Smooth muscle cell (in vitro differentiated cells): ENCODE measurements around the gene DUS4L. TPM values are rescaled to one million over a fixed set of nuclear protein-coding genes. Genes with fewer than 3 reads are reported as not detected.
A peak's percentile ranks its signal among the peaks of the same experiment; 100 is the strongest.

Experiments
- DNase-seq: peaks from one replicate; lab custom pipeline; 2025; ENCODE audit not compliant: unreplicated experiment; lab: John Stamatoyannopoulos, UW
- H2AFZ ChIP-seq: fragments of 200-600 bp; sonication (generic); 2 replicates; pipeline ENCODE4 v1.6.0; 2016; ENCODE audit warnings: antibody characterized with exemption, low read depth, mild to moderate bottlenecking
- H3F3A ChIP-seq: fragments of 200-600 bp; sonication (generic); 2 replicates; pipeline ENCODE4 v1.6.0; 2017; ENCODE audit warnings: antibody characterized with exemption, low read depth
- H3K27ac ChIP-seq: fragments of 200-600 bp; sonication (generic); 2 replicates; pipeline ENCODE4 v1.5.1; 2016; ENCODE audit warnings: low read depth, mild to moderate bottlenecking
- H3K27me3 ChIP-seq: fragments of 200-600 bp; sonication (generic); 2 replicates; pipeline ENCODE4 v1.6.1; 2016; ENCODE audit warnings: low read depth, mild to moderate bottlenecking
- H3K36me3 ChIP-seq: fragments of 200-600 bp; sonication (generic); 2 replicates; pipeline ENCODE4 v1.5.1; 2016; ENCODE audit warnings: low read depth
- H3K4me1 ChIP-seq: fragments of 200-600 bp; sonication (generic); 2 replicates; pipeline ENCODE4 v1.5.1; 2016; ENCODE audit warnings: low read depth
- H3K4me2 ChIP-seq: fragments of 200-600 bp; sonication (generic); 2 replicates; pipeline ENCODE4 v1.6.0; 2016; ENCODE audit warnings: mild to moderate bottlenecking
- H3K4me3 ChIP-seq: fragments of 200-600 bp; sonication (generic); 2 replicates; pipeline ENCODE4 v1.5.1; 2016; ENCODE audit warnings: mild to moderate bottlenecking
- H3K79me2 ChIP-seq: fragments of 200-600 bp; sonication (generic); 2 replicates; pipeline ENCODE4 v1.6.0; 2016; ENCODE audit warnings: low read depth, mild to moderate bottlenecking
- H3K9ac ChIP-seq: fragments of 200-600 bp; sonication (generic); 2 replicates; pipeline ENCODE4 v1.6.0; 2016; ENCODE audit warnings: low read depth
- H3K9me3 ChIP-seq: fragments of 200-600 bp; sonication (generic); replicated peaks from 2 replicates; pipeline ENCODE4 v1.5.1; 2016; ENCODE audit warnings: low read depth
- H4K20me1 ChIP-seq: fragments of 200-600 bp; sonication (generic); 2 replicates; pipeline ENCODE4 v1.6.0; 2016; ENCODE audit warnings: low read depth
- WGBS: methylation state at CpG from one replicate; pipeline ENCODE4 v1.1.7; 2016; ENCODE audit warnings: low lambda C conversion rate; 5-methylcytosine and 5-hydroxymethylcytosine counted together
- polyA plus RNA-seq: library from polyadenylated mRNA; unstranded; fragments of >200 nt; fragmentation: Nextera tagmentation; extraction: Ambion mirVana; gene quantifications from 2 replicates; pipeline ENCODE4 v1.2.1, GENCODE V29; 2016
- total RNA-seq: library from RNA; depleted of rRNA; stranded (reverse); fragments of >200 nt; gene quantifications from 2 replicates; pipeline ENCODE4 v1.2.3, GENCODE V29; 2014
- TF ChIP-seq, protein P1 (sequence below): fragments of 200-600 bp; sonication (generic); IDR thresholded peaks from 2 replicates; pipeline ENCODE4 v1.5.1; 2017; ENCODE audit warnings: borderline replicate concordance, mild to moderate bottlenecking, antibody characterized with exemption; ENCODE audit not compliant: insufficient read depth, poor library complexity, severe bottlenecking

The DUS4L gene
- total and polyA plus RNA-seq, 2 experiments from 2014 or later, result 5.1 to 14.0 TPM

DNA sequence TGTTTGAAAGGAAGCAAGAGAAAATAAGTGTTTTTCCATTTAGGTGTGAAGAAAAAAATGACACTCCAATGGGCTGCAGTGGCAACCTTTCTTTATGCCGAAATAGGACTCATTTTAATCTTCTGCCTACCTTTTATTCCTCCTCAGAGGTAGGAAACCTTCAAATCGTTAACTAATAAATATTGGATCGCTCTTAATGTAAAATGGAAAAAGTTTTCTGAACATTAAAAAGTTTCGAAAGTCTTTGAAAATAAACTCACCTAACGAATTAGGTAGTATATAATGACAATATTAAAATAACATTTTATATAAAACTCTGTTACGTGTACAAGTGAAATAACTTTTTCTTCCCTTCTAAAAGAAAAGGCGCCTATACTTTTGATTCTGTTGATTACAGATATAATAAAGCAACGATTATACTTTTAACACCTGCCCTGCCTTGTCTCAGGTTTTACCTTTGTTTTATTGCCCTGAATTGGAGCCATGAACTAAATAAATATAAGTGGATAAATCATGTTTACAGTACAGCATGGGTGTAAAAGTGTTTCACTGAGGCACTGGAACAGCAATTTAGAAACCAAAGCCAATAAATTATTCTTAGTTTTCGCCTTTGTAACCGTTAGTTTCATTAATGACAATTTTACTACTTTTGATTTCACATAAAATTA is 17.1 kb downstream of the DUS4L start:
- DNase-seq, result no peak
- H3K27ac ChIP-seq, result peak overlapping the region; percentile 56
- H3K79me2 ChIP-seq, result peaks cover 25% of the 10 kb centered on the region
- 62% methylated on average over 10 of the region's 10 CpGs for whole genome bisulfite sequencing
- H3K36me3 ChIP-seq, result no peaks in the 10 kb centered on the region
- H3K9ac ChIP-seq, result peak overlapping the region; percentile 83
- TF ChIP-seq, protein P1, sequence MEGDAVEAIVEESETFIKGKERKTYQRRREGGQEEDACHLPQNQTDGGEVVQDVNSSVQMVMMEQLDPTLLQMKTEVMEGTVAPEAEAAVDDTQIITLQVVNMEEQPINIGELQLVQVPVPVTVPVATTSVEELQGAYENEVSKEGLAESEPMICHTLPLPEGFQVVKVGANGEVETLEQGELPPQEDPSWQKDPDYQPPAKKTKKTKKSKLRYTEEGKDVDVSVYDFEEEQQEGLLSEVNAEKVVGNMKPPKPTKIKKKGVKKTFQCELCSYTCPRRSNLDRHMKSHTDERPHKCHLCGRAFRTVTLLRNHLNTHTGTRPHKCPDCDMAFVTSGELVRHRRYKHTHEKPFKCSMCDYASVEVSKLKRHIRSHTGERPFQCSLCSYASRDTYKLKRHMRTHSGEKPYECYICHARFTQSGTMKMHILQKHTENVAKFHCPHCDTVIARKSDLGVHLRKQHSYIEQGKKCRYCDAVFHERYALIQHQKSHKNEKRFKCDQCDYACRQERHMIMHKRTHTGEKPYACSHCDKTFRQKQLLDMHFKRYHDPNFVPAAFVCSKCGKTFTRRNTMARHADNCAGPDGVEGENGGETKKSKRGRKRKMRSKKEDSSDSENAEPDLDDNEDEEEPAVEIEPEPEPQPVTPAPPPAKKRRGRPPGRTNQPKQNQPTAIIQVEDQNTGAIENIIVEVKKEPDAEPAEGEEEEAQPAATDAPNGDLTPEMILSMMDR, result no peak
- H3K27me3 ChIP-seq, result no peaks in the 10 kb centered on the region
- H4K20me1 ChIP-seq, result no peaks in the 10 kb centered on the region
- H3F3A ChIP-seq, result no peaks in the 10 kb centered on the region
- peak overlapping the region; percentile 85 for H3K4me3 ChIP-seq
- H3K4me2 ChIP-seq, result peak overlapping the region; percentile 95
- no peaks in the 10 kb centered on the region for H3K9me3 ChIP-seq
- peak overlapping the region; percentile 99 for H2AFZ ChIP-seq
- H3K4me1 ChIP-seq, result peaks cover 11% of the 10 kb centered on the region

DNA sequence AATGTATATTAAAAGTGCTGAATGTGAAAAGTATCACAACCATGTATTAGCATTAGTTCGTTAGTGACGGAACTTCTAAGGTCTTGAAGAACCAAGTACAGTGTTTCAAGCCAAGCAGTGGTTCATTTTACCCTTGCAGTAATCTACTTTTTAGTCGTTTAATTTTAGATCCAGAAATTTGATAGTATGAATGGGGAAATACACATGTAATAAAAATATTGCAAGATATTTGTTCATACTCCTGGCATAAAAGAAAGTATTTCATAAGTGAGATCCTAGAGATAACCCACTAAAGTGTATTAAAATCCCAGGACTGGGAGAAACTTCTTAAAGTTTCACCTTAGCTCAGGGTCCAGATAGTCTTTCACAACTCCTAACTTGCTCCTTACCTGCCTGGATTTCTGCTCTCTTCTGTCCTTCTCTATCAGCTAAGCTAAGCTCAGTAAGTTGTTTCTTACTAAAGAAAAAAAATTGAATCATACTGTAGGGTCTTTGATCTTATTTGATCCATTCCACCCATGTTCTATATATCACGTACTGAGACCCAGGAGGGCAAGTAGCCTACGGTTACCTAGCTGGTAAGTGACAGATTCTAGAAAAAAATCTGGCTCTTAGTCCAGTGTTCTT is 17.7 kb downstream of the DUS4L start:
- Histone ChIP-seq H3K4me2 (peak overlapping the region; percentile 95), H2AFZ (no peak overlapping the region), H3K9me3 (no peaks in the 10 kb centered on the region), H3K36me3 (no peaks in the 10 kb centered on the region), H3F3A (no peaks in the 10 kb centered on the region), H3K27me3 (no peaks in the 10 kb centered on the region), H3K27ac (no peak overlapping the region), H3K79me2 (peaks cover 25% of the 10 kb centered on the region), H3K4me1 (peaks cover 11% of the 10 kb centered on the region), H4K20me1 (no peaks in the 10 kb centered on the region), H3K9ac (peak overlapping the region; percentile 83), H3K4me3 (peak overlapping the region; percentile 85)
- TF ChIP-seq, protein P1, result no peak
- WGBS, result 89% methylated on average over 5 of the region's 5 CpGs
- no peak for DNase-seq

DNA sequence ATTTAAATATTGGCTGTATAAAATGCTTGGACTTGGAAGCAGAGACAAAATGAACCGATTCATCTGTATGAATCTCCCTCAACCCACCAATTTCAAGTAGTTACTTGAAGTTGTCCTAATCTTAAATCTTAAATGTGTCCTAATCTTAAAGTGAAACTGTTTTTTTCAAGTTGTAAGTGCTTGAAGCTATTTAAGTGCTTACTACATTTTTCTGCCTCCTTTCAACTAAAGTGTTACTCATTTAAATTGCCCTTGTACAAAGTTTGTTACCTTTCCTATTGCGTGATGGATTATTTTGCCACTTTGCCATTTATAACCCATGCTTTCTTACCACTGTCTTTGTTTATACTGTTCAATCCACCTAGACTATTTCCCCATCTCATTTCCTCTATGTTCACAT is 19.1 kb downstream of the DUS4L start:
- Histone ChIP-seq H2AFZ (no peak overlapping the region), H4K20me1 (no peaks in the 10 kb centered on the region), H3F3A (no peaks in the 10 kb centered on the region), H3K9me3 (no peaks in the 10 kb centered on the region), H3K27ac (no peak overlapping the region), H3K36me3 (no peaks in the 10 kb centered on the region), H3K27me3 (no peaks in the 10 kb centered on the region), H3K9ac (no peak overlapping the region), H3K4me3 (no peak overlapping the region), H3K79me2 (peaks cover 28% of the 10 kb centered on the region), H3K4me1 (peaks cover 11% of the 10 kb centered on the region), H3K4me2 (no peak overlapping the region)
- no peak for DNase-seq
- 97% methylated on average over 2 of the region's 2 CpGs for WGBS
- TF ChIP-seq, protein P1, result no peak

DNA sequence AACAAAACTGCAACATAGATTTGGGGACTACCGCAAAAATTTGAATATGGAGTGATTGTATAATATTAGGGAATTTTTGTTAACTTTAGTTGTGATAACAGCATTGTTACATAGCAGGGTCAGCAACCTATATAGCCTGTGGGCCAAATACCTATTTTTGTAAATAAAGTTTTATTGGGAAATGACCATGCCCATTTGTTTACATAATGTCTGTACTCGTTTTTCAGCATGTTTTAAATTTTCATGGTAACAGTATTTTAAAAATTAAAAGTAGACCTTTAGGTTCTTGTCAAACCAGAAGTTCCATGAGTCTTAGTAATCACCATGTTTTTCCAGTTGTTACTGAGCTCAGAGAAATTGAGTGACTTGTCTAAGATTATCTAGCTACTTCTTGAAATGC is 20.9 kb downstream of the DUS4L start:
- Histone ChIP-seq H2AFZ (no peak overlapping the region), H3K27me3 (no peaks in the 10 kb centered on the region), H3K36me3 (no peaks in the 10 kb centered on the region), H4K20me1 (no peaks in the 10 kb centered on the region), H3K9ac (no peak overlapping the region), H3K9me3 (no peaks in the 10 kb centered on the region), H3K4me3 (no peak overlapping the region), H3K4me2 (no peak overlapping the region), H3K27ac (no peak overlapping the region), H3K79me2 (peaks cover 28% of the 10 kb centered on the region), H3K4me1 (peaks cover 11% of the 10 kb centered on the region), H3F3A (no peaks in the 10 kb centered on the region)
- 90% methylated on average over 2 of the region's 2 CpGs for WGBS
- DNase-seq, result no peak
- TF ChIP-seq, protein P1, result no peak
